ENCODE results near the gene TRIM71.

Gene TRIM71

GRCh38 chr3:32850636-32851035, 32.8 kb downstream of the TRIM71 start:
- Histone ChIP-seq H2AFZ (ENCODE audit: low read length) (no peak overlapping the region), H3K9me3 (ENCODE audit: low read length) (no peaks in the 10 kb centered on the region), H3K4me2 (ENCODE audit: low read length) (no peak overlapping the region), H3F3A (ENCODE audit: insufficient read depth, low read length) (no peaks in the 10 kb centered on the region), H3K4me3 (ENCODE audit: low read depth, low read length, poor library complexity, severe bottlenecking) (no peak overlapping the region), H3K4me1 (ENCODE audit: insufficient read depth, low read length, severe bottlenecking) (no peaks in the 10 kb centered on the region), H3K27me3 (ENCODE audit: insufficient read depth, low read length) (no peaks in the 10 kb centered on the region), H3K36me3 (ENCODE audit: insufficient read depth, low read length) (no peaks in the 10 kb centered on the region), H4K20me1 (ENCODE audit: insufficient read depth, low read length) (no peaks in the 10 kb centered on the region), H3K9me2 (ENCODE audit: low read depth, low read length) (no peaks in the 10 kb centered on the region), H3K27ac (ENCODE audit: low read depth, low read length, poor library complexity, severe bottlenecking) (no peak overlapping the region), H3K79me2 (ENCODE audit: insufficient read depth, low read length) (no peaks in the 10 kb centered on the region), H3K9ac (ENCODE audit: low read length) (no peak overlapping the region)
- TF ChIP-seq EZH2 (IDR thresholded peaks at IDR 0.05; ENCODE audit: borderline replicate concordance, low read length) (no peak), CTCF (IDR thresholded peaks at IDR 0.05; ENCODE audit: low read length) (no peak)

GRCh38 chr3:32852146-32852545, 34.3 kb downstream of the TRIM71 start:
- no peaks in the 10 kb centered on the region for H3F3A ChIP-seq (ENCODE audit: insufficient read depth, low read length)
- no peaks in the 10 kb centered on the region for H3K27me3 ChIP-seq (ENCODE audit: insufficient read depth, low read length)
- H3K4me2 ChIP-seq (ENCODE audit: low read length), result no peak overlapping the region
- H3K79me2 ChIP-seq (ENCODE audit: insufficient read depth, low read length), result no peaks in the 10 kb centered on the region
- TF ChIP-seq CTCF (IDR thresholded peaks at IDR 0.05; ENCODE audit: low read length), result no peak
- TF ChIP-seq EZH2 (IDR thresholded peaks at IDR 0.05; ENCODE audit: borderline replicate concordance, low read length), result no peak
- no peak overlapping the region for H3K27ac ChIP-seq (ENCODE audit: low read depth, low read length, poor library complexity, severe bottlenecking)
- no peaks in the 10 kb centered on the region for H3K9me3 ChIP-seq (ENCODE audit: low read length)
- no peak overlapping the region for H3K9ac ChIP-seq (ENCODE audit: low read length)
- no peak overlapping the region for H3K4me3 ChIP-seq (ENCODE audit: low read depth, low read length, poor library complexity, severe bottlenecking)
- H3K4me1 ChIP-seq (ENCODE audit: insufficient read depth, low read length, severe bottlenecking), result no peaks in the 10 kb centered on the region
- H4K20me1 ChIP-seq (ENCODE audit: insufficient read depth, low read length), result no peaks in the 10 kb centered on the region
- no peaks in the 10 kb centered on the region for H3K9me2 ChIP-seq (ENCODE audit: low read depth, low read length)
- no peaks in the 10 kb centered on the region for H3K36me3 ChIP-seq (ENCODE audit: insufficient read depth, low read length)
- H2AFZ ChIP-seq (ENCODE audit: low read length), result no peak overlapping the region

- Histone ChIP-seq H3K4me2 (ENCODE audit: low read length) (no peak overlapping the region), H3K79me2 (ENCODE audit: insufficient read depth, low read length) (no peaks in the 10 kb centered on the region), H4K20me1 (ENCODE audit: insufficient read depth, low read length) (no peaks in the 10 kb centered on the region), H3K36me3 (ENCODE audit: insufficient read depth, low read length) (no peaks in the 10 kb centered on the region), H3K9me3 (ENCODE audit: low read length) (no peaks in the 10 kb centered on the region), H3K27ac (ENCODE audit: low read depth, low read length, poor library complexity, severe bottlenecking) (no peak overlapping the region), H3K4me3 (ENCODE audit: low read depth, low read length, poor library complexity, severe bottlenecking) (no peak overlapping the region), H3K4me1 (ENCODE audit: insufficient read depth, low read length, severe bottlenecking) (no peaks in the 10 kb centered on the region), H3K9me2 (ENCODE audit: low read depth, low read length) (no peaks in the 10 kb centered on the region), H3F3A (ENCODE audit: insufficient read depth, low read length) (no peaks in the 10 kb centered on the region), H2AFZ (ENCODE audit: low read length) (no peak overlapping the region), H3K9ac (ENCODE audit: low read length) (no peak overlapping the region), H3K27me3 (ENCODE audit: insufficient read depth, low read length) (no peaks in the 10 kb centered on the region)
- TF ChIP-seq EZH2 (IDR thresholded peaks at IDR 0.05; ENCODE audit: borderline replicate concordance, low read length) (no peak), CTCF (IDR thresholded peaks at IDR 0.05; ENCODE audit: low read length) (no peak)
Observed at GRCh38 chr3:32855350-32855953, 37.7 kb downstream of the TRIM71 start.
